HEK293T (cell line): ENCODE data around the gene STH.

Experiments
- BHLHE40 ChIP-seq: fragments of 450-650 bp; IDR thresholded peaks from 2 replicates; pipeline ENCODE4 v1.6.1; 2016; ENCODE audit warnings: mild to moderate bottlenecking, moderate library complexity, borderline replicate concordance
- CTBP1 ChIP-seq: fragments of 450-650 bp; IDR thresholded peaks from 2 replicates; pipeline ENCODE4 v1.6.1; 2016; ENCODE audit warnings: borderline replicate concordance
- ELF4 ChIP-seq: fragments of 450-650 bp; IDR thresholded peaks from 2 replicates; pipeline ENCODE4 v1.6.1; 2017; ENCODE audit warnings: antibody characterized with exemption
- FOXK2 ChIP-seq: fragments of 450-650 bp; IDR thresholded peaks from 2 replicates; pipeline ENCODE4 v1.6.1; 2016; ENCODE audit warnings: mild to moderate bottlenecking
- FOXM1 ChIP-seq: fragments of 450-650 bp; IDR thresholded peaks from 2 replicates; pipeline ENCODE4 v1.6.1; 2017; ENCODE audit warnings: mild to moderate bottlenecking, borderline replicate concordance
- HDGF ChIP-seq: fragments of 450-650 bp; IDR thresholded peaks from 2 replicates; pipeline ENCODE4 v1.6.1; 2017; ENCODE audit warnings: antibody characterized with exemption, borderline replicate concordance
- LEF1 ChIP-seq: fragments of 450-650 bp; IDR thresholded peaks from 2 replicates; pipeline ENCODE4 v1.6.1; 2017; ENCODE audit warnings: mild to moderate bottlenecking, borderline replicate concordance
- NFRKB ChIP-seq: fragments of 450-650 bp; IDR thresholded peaks from 2 replicates; pipeline ENCODE4 v1.6.1; 2016; ENCODE audit warnings: mild to moderate bottlenecking, moderate library complexity
- PKNOX1 ChIP-seq: fragments of 450-650 bp; IDR thresholded peaks from 2 replicates; pipeline ENCODE4 v1.6.1; 2016
- SP1 ChIP-seq: fragments of 450-650 bp; IDR thresholded peaks from 2 replicates; pipeline ENCODE4 v1.6.1; 2017
- SUZ12 ChIP-seq: fragments of 450-650 bp; IDR thresholded peaks from 2 replicates; pipeline ENCODE4 v1.6.1; 2016; ENCODE audit warnings: mild to moderate bottlenecking

- TF ChIP-seq ELF4 (no peak), SUZ12 (no peak), SP1 (no peak), NFRKB (no peak), HDGF (no peak), CTBP1 (no peak), PKNOX1 (no peak), LEF1 (no peak), BHLHE40 (no peak), FOXK2 (no peak), FOXM1 (no peak)
Measured at GRCh38 chr17:46008591-46008990, 9.5 kb downstream of the STH start.
